Measurements from ENCODE around the gene DCD. TPM values are rescaled to one million over a fixed set of nuclear protein-coding genes. Genes with fewer than 3 reads are reported as not detected.

The DCD gene
- total and polyA plus RNA-seq, 2 of the 8 experiments (the other 6 are each of a cell fraction or from before 2014, with no cell fraction given), result not detected

- Histone ChIP-seq H3K4me1 (replicated peaks in 1 of 4; ENCODE audit: control insufficient read depth in 3 of 4, insufficient read depth in 4 of 4, low read length in 3 of 4) (peaks cover 3 to 11% (median 7%) of the 10 kb centered on the region in 4 experiments; a peak in 5 of 7 replicates), H2BK12ac (ENCODE audit: low read depth, low read length) (0 out of 2 replicates have a peak overlapping the region, but pooled peaks have one; percentile 44), H4K91ac (replicated peaks; ENCODE audit: insufficient read length, low read length) (peak overlapping the region; percentile 44), H3K9me3 (ENCODE audit: insufficient read depth in 2 of 2, low read depth in 1 of 2, low read length in 1 of 2) (no peaks in the 10 kb centered on the region), H3K27ac (ENCODE audit: low read depth, low read length) (no peak overlapping the region), H2BK120ac (replicated peaks; ENCODE audit: low read depth, low read length) (peak overlapping the region; percentile 58), H4K20me1 (replicated peaks in 1 of 2; ENCODE audit: control insufficient read depth in 1 of 2, insufficient read depth in 2 of 2, low read length in 2 of 2) (no peaks in the 10 kb centered on the region), H3K23ac (ENCODE audit: insufficient read length) (no peak overlapping the region), H3K36me3 (ENCODE audit: control insufficient read depth in 2 of 4, insufficient read depth in 4 of 4, low read length in 3 of 4) (no peaks in the 10 kb centered on the region), H3K4ac (replicated peaks; ENCODE audit: insufficient read length, low read depth, low read length) (no peak overlapping the region), H2AFZ (ENCODE audit: low read length) (no peak overlapping the region), H4K5ac (ENCODE audit: insufficient read length, low read depth, low read length) (no peak overlapping the region), H3K79me2 (ENCODE audit: control insufficient read depth in 1 of 2, insufficient read depth in 2 of 2, low read length in 2 of 2) (no peaks in the 10 kb centered on the region), H2BK20ac (ENCODE audit: low read length) (peak overlapping the region; percentile 64; the same call in 1 of the 2 replicates), H3K27me3 (replicated peaks in 1 of 4; ENCODE audit: control insufficient read depth in 3 of 4, extremely low read depth in 1 of 4, insufficient read depth in 3 of 4, low read length in 3 of 4) (no peaks in the 10 kb centered on the region), H3K4me2 (ENCODE audit: insufficient read depth in 1 of 2, low read depth in 2 of 2, low read length in 2 of 2) (no peak overlapping the region), H3K18ac (ENCODE audit: extremely low read depth, low read length) (no peak overlapping the region), H3K4me3 (ENCODE audit: extremely low read depth in 1 of 4, insufficient read depth in 2 of 4, low read depth in 3 of 4, low read length in 4 of 4) (no peak overlapping the region), H3K9ac (replicated peaks in 1 of 4; ENCODE audit: extremely low read depth in 1 of 4, low read depth in 3 of 4, low read length in 3 of 4) (no peak overlapping the region), H2AK5ac (ENCODE audit: low read depth, low read length) (0 out of 2 replicates have a peak overlapping the region, but pooled peaks have one; percentile 47), H3K14ac (ENCODE audit: insufficient read length) (no peak overlapping the region), H2BK15ac (ENCODE audit: low read length) (no peak overlapping the region), H3K23me2 (ENCODE audit: low read depth, low read length) (peaks cover 2% of the 10 kb centered on the region; the same call in 1 of the 2 replicates), H2BK5ac (ENCODE audit: low read depth, low read length) (no peak overlapping the region), H4K8ac (ENCODE audit: extremely low read depth, insufficient read depth, low read length) (no peak overlapping the region), H3K56ac (replicated peaks; ENCODE audit: insufficient read length, low read depth, low read length) (no peak overlapping the region), H3K79me1 (ENCODE audit: low read depth, low read length) (no peaks in the 10 kb centered on the region)
- 79% methylated on average over 5 of the region's 5 CpGs; no CpG with 5 or more reads in 1 of the 2 experiments for WGBS, 2 experiments (ENCODE audit: extremely low coverage in 1 of 2, insufficient coverage in 1 of 2, insufficient read length in 1 of 2, insufficient replicate concordance in 2 of 2, low coverage in 1 of 2, low lambda C conversion rate in 2 of 2, missing lambda C conversion rate in 1 of 2)
- DNase-seq (ENCODE audit: low read depth in 1 of 2, low spot score in 2 of 2) (no peak), FAIRE-seq (no peak)
- ChIA-PET CTCF (ENCODE audit: partially characterized antibody) (interaction anchor here (0.8 to 7.4 kb wide), 3 partner anchors 12 to 73 kb away, joined by 4 to 88 read pairs (median 13); no protein-coding TSS in a partner anchor), POLR2A (ENCODE audit: partially characterized antibody) (no interaction called here)
- no peak for TF ChIP-seq NANOG (IDR thresholded peaks at IDR 0.05; ENCODE audit: insufficient read depth, low read depth, low read length, poor library complexity, severe bottlenecking)
- TF ChIP-seq HDAC2 (IDR thresholded peaks at IDR 0.05; ENCODE audit: borderline replicate concordance in 1 of 2, low read depth in 2 of 2, low read length in 2 of 2), result no peak
- TF ChIP-seq CBX8 (IDR thresholded peaks at IDR 0.05; ENCODE audit: borderline replicate concordance, low read depth, low read length), result no peak
- TF ChIP-seq JUN (IDR thresholded peaks at IDR 0.05; ENCODE audit: low read depth, low read length), result no peak
- no peak for TF ChIP-seq RXRA (IDR thresholded peaks at IDR 0.05; ENCODE audit: insufficient read depth, low read depth, low read length)
- TF ChIP-seq USF2 (IDR thresholded peaks at IDR 0.05; ENCODE audit: low read length), result no peak
- no peak for TF ChIP-seq SP4 (IDR thresholded peaks at IDR 0.05; ENCODE audit: low read length)
- no peak for TF ChIP-seq KDM5A (IDR thresholded peaks at IDR 0.05; ENCODE audit: low read length)
Measured at GRCh38 chr12:54678131-54678530, 30.0 kb upstream of the DCD start.
